Nephron (organoid): Measurements from ENCODE around the gene TTLL10.
A peak's percentile ranks its signal among the peaks of the same experiment; 100 is the strongest.

Experiments used
- H3K27ac Mint-ChIP-seq, 3 experiments: 2 replicates each; pipeline ENCODE4 v1.8.0; 2020; ENCODE audit warnings: mixed read lengths in 3 of 3, mild to moderate bottlenecking in 2 of 3, moderate library complexity in 1 of 3
- H3K27me3 Mint-ChIP-seq: 2 replicates; pipeline ENCODE4 v1.8.0; 2021; ENCODE audit warnings: low read depth, mild to moderate bottlenecking, moderate library complexity, mixed read lengths
- H3K36me3 Mint-ChIP-seq: 2 replicates; pipeline ENCODE4 v1.8.0; 2020; ENCODE audit warnings: low read depth, mixed read lengths
- H3K4me1 Mint-ChIP-seq: 2 replicates; pipeline ENCODE4 v1.8.0; 2020; ENCODE audit warnings: mixed read lengths
- H3K4me3 Mint-ChIP-seq, 3 experiments: 2 replicates each; pipeline ENCODE4 v1.8.0; 2020; ENCODE audit warnings: mild to moderate bottlenecking in 3 of 3, mixed read lengths in 3 of 3, moderate library complexity in 2 of 3
- H3K9me3 Mint-ChIP-seq: 2 replicates; pipeline ENCODE4 v1.8.0; 2020; ENCODE audit warnings: mixed read lengths
- TF ChIP-seq, protein P1 (sequence below), 3 experiments: fragments of 200-600 bp; sonication (generic); IDR thresholded peaks; one replicate each; pipeline ENCODE4 v1.5.0; 2021; ENCODE audit warnings: antibody characterized with exemption in 3 of 3; ENCODE audit not compliant: unreplicated experiment in 3 of 3

TTLL10 gene

GRCh38 chr1:1225238-1225845 lies 51.7 kb downstream of the TTLL10 start:
- TF ChIP-seq, protein P1, sequence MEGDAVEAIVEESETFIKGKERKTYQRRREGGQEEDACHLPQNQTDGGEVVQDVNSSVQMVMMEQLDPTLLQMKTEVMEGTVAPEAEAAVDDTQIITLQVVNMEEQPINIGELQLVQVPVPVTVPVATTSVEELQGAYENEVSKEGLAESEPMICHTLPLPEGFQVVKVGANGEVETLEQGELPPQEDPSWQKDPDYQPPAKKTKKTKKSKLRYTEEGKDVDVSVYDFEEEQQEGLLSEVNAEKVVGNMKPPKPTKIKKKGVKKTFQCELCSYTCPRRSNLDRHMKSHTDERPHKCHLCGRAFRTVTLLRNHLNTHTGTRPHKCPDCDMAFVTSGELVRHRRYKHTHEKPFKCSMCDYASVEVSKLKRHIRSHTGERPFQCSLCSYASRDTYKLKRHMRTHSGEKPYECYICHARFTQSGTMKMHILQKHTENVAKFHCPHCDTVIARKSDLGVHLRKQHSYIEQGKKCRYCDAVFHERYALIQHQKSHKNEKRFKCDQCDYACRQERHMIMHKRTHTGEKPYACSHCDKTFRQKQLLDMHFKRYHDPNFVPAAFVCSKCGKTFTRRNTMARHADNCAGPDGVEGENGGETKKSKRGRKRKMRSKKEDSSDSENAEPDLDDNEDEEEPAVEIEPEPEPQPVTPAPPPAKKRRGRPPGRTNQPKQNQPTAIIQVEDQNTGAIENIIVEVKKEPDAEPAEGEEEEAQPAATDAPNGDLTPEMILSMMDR (IDR thresholded peaks at IDR 0.05; ENCODE audit: unreplicated experiment in 3 of 3): no peak
- Mint-ChIP-seq H3K9me3 (no peaks in the 10 kb centered on the region), H3K4me1 (peaks cover 7% of the 10 kb centered on the region), H3K36me3 (peaks cover 37% of the 10 kb centered on the region), H3K27ac (no peak overlapping the region), H3K27me3 (no peaks in the 10 kb centered on the region), H3K4me3 (no peak overlapping the region)

DNA sequence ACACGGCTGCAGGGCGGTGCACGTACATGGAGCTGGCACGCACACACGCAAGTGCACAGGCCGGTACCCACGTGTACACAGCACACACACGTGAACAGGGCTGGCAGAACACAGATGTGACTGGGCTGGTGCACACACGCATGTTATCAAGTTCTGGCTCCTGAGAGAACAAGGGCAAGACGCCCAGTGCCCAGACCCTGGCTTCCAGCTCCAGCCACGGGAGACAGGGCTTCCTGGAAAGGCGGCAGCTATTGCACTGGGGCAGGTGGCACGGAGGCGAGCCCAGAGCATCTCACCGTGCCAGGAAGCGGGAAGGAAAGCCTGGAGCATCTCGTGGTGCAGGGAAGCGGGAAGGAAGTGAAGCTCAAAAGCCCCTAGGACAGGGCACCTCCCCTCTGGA lies 52.2 kb downstream of the TTLL10 start:
- Mint-ChIP-seq H3K9me3 (no peaks in the 10 kb centered on the region), H3K4me3 (peak overlapping the region in 1 of 3 experiments; percentile 26), H3K27ac (no peak overlapping the region), H3K4me1 (peaks cover 11% of the 10 kb centered on the region), H3K27me3 (no peaks in the 10 kb centered on the region), H3K36me3 (peaks cover 32% of the 10 kb centered on the region)
- TF ChIP-seq, protein P1 (IDR thresholded peaks at IDR 0.05; ENCODE audit: unreplicated experiment in 3 of 3): no peak

- no peaks in the 10 kb centered on the region for H3K9me3 Mint-ChIP-seq
- H3K4me1 Mint-ChIP-seq: peaks cover 16% of the 10 kb centered on the region
- H3K27me3 Mint-ChIP-seq: no peaks in the 10 kb centered on the region
- peaks cover 29% of the 10 kb centered on the region for H3K36me3 Mint-ChIP-seq
- H3K4me3 Mint-ChIP-seq: no peak overlapping the region
- H3K27ac Mint-ChIP-seq: no peak overlapping the region
- TF ChIP-seq, protein P1 (IDR thresholded peaks at IDR 0.05; ENCODE audit: unreplicated experiment in 3 of 3): no peak
These were observed 53.1 kb downstream of the TTLL10 start for GRCh38 chr1:1226566-1227362.

- Mint-ChIP-seq H3K27me3 (no peaks in the 10 kb centered on the region), H3K4me1 (peaks cover 16% of the 10 kb centered on the region), H3K36me3 (peaks cover 29% of the 10 kb centered on the region), H3K4me3 (no peak overlapping the region), H3K27ac (no peak overlapping the region), H3K9me3 (no peaks in the 10 kb centered on the region)
- TF ChIP-seq, protein P1 (IDR thresholded peaks at IDR 0.05; ENCODE audit: unreplicated experiment in 3 of 3): no peak
These were observed 53.7 kb downstream of the TTLL10 start for GRCh38 chr1:1227386-1227785.

- TF ChIP-seq, protein P1 (IDR thresholded peaks at IDR 0.05; ENCODE audit: unreplicated experiment in 3 of 3): no peak
- Mint-ChIP-seq H3K36me3 (peaks cover 22% of the 10 kb centered on the region), H3K27ac (no peak overlapping the region), H3K4me1 (peaks cover 16% of the 10 kb centered on the region), H3K4me3 (peak overlapping the region in 1 of 3 experiments; percentile 23), H3K27me3 (no peaks in the 10 kb centered on the region), H3K9me3 (no peaks in the 10 kb centered on the region)
These were observed 54.5 kb downstream of the TTLL10 start for GRCh38 chr1:1228187-1228586.
